ENCODE results near the gene DPYSL4. TPM values are rescaled to one million over a fixed set of nuclear protein-coding genes. Genes with fewer than 3 reads are reported as not detected.

The DPYSL4 gene
- total and polyA plus RNA-seq, 2 experiments from 2014 or later, result 2.1 TPM

- no peak overlapping the region for H2AFZ ChIP-seq
Observed at GRCh38 chr10:132206806-132207535, 20.2 kb downstream of the DPYSL4 start.

DNA sequence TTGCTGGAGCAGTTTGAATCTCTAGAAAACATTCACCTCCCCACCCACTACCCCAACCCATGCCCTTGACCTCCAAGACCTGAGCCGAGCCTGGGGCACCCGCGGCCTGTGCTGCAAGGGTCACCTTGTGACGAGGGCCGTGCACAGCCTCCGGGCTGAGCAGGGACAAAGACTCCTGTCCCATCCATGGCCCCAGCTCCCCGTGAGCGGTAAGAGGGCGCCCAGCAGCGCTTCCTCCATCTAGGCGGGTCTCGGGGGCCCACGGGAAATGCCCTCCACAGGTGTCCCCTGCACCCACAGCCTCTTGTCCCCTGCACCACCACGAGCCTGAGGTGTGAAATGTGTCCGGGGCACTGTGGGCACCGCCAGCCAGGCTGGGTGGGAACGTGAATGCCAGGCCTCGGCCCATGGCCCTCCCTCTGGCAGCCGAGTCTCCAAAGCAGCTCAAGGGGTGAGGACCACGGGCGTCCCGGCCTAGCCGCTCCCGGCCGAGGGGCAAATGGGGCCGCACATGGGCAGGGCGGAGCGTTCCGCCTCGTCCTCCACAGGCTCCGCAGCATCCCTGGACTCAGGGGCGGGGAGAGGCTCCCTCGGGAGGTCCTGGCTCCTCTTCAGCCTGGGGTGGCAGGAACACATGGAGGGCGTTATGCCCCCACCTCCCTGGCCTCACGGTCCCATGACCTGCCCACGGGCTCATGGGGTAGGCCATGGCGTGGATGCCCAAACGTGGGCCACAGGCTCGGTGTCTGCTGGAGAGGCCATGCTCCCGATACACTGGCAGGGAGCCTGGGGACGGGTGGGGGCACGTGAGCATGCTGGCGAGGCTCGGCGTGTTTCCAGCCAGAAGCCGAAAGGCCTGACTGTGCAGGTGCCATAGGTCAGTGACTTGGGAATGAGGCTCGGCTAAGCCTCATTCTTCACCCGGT is 21.1 kb downstream of the DPYSL4 start:
- DNase-seq, result no peak

More at GRCh38 chr10:132206806-132207535, 20.2 kb downstream of the DPYSL4 start:
- H3K9me3 ChIP-seq (ENCODE audit: low read depth), result no peaks in the 10 kb centered on the region
- no peak overlapping the region for H3K9ac ChIP-seq
- H3K4me2 ChIP-seq (ENCODE audit: unreplicated experiment), result no peak overlapping the region
- no peak for TF ChIP-seq EZH2phosphoT487 (IDR thresholded peaks at IDR 0.05; ENCODE audit: insufficient read depth, low read depth)
- TF ChIP-seq EZH2 (IDR thresholded peaks at IDR 0.05; ENCODE audit: insufficient read depth, poor library complexity, severe bottlenecking), result no peak
- H3K27ac ChIP-seq, result no peak overlapping the region
- H3K4me1 ChIP-seq (ENCODE audit: insufficient read depth), result no peaks in the 10 kb centered on the region
- H3K36me3 ChIP-seq (ENCODE audit: low read depth), result no peaks in the 10 kb centered on the region
- in situ Hi-C loops (cut with MboI), result no loop called here
- no peaks in the 10 kb centered on the region for H3K79me2 ChIP-seq (ENCODE audit: insufficient read depth)
- H3K4me3 ChIP-seq, result no peak overlapping the region
- no peaks in the 10 kb centered on the region for H3K9me2 ChIP-seq (ENCODE audit: insufficient read depth)
- no peaks in the 10 kb centered on the region for H3F3A ChIP-seq (ENCODE audit: insufficient read depth)
- 83 to 85% methylated on average over 21 to 29 of the region's 29 CpGs for WGBS, 2 experiments (ENCODE audit: low coverage in 1 of 2, low lambda C conversion rate in 2 of 2, missing lambda C conversion rate in 2 of 2)
- no peaks in the 10 kb centered on the region for H4K20me1 ChIP-seq (ENCODE audit: insufficient read depth)
- no peak for DNase-seq
- no peaks in the 10 kb centered on the region for H3K27me3 ChIP-seq (replicated peaks; ENCODE audit: insufficient read depth)

DNA sequence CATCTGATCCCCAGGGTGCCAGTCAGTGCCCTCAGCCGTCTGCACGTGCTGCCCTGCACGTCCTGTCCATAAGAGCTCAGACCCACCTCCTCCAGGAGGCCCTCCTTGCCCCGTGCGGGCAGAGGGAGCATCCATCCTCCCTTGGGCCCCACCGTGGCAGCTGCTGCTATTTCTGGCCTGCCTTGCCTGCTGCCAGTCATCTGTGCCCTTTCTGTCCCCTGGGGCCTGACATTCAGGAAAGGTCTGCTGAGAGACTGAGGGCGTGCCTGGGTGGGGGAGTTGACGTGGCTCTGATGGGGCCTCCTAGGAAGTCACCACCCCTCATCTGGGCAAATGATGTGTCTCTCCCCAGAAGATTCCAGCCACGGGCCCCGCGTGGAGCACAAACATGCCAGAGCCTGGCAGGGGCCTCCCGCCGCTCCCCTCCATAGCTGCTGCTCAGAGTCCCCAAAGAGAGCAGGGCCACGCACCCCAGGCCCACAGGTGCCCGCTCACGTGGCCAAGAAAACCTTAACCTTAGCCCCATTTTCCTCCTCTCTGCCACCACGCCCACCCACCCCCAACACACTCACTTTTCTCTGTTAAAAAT is 21.8 kb downstream of the DPYSL4 start:
- H3K9me2 ChIP-seq (ENCODE audit: insufficient read depth), result no peaks in the 10 kb centered on the region
- H4K20me1 ChIP-seq (ENCODE audit: insufficient read depth), result no peaks in the 10 kb centered on the region
- no peak overlapping the region for H3K4me3 ChIP-seq
- no peaks in the 10 kb centered on the region for H3K9me3 ChIP-seq (ENCODE audit: low read depth)
- no peaks in the 10 kb centered on the region for H3K4me1 ChIP-seq (ENCODE audit: insufficient read depth)
- no peak overlapping the region for H3K4me2 ChIP-seq (ENCODE audit: unreplicated experiment)
- no peak overlapping the region for H2AFZ ChIP-seq
- no peak overlapping the region for H3K9ac ChIP-seq
- in situ Hi-C loops (cut with MboI), result no loop called here
- no peak overlapping the region for H3K27ac ChIP-seq
- no peaks in the 10 kb centered on the region for H3F3A ChIP-seq (ENCODE audit: insufficient read depth)
- TF ChIP-seq EZH2 (IDR thresholded peaks at IDR 0.05; ENCODE audit: insufficient read depth, poor library complexity, severe bottlenecking), result no peak
- no peak for TF ChIP-seq EZH2phosphoT487 (IDR thresholded peaks at IDR 0.05; ENCODE audit: insufficient read depth, low read depth)
- 81 to 82% methylated on average over 16 to 17 of the region's 17 CpGs for WGBS, 2 experiments (ENCODE audit: low coverage in 1 of 2, low lambda C conversion rate in 2 of 2, missing lambda C conversion rate in 2 of 2)
- DNase-seq, result no peak
- H3K36me3 ChIP-seq (ENCODE audit: low read depth), result no peaks in the 10 kb centered on the region
- no peaks in the 10 kb centered on the region for H3K79me2 ChIP-seq (ENCODE audit: insufficient read depth)
- H3K27me3 ChIP-seq (replicated peaks; ENCODE audit: insufficient read depth), result no peaks in the 10 kb centered on the region

More for the DNA sequence above, 21.1 kb downstream of the DPYSL4 start:
- Histone ChIP-seq H3K9me3 (ENCODE audit: low read depth) (no peaks in the 10 kb centered on the region), H3K4me2 (ENCODE audit: unreplicated experiment) (no peak overlapping the region), H3K4me3 (no peak overlapping the region), H3K9me2 (ENCODE audit: insufficient read depth) (no peaks in the 10 kb centered on the region), H3K27me3 (replicated peaks; ENCODE audit: insufficient read depth) (no peaks in the 10 kb centered on the region), H3F3A (ENCODE audit: insufficient read depth) (no peaks in the 10 kb centered on the region), H4K20me1 (ENCODE audit: insufficient read depth) (no peaks in the 10 kb centered on the region), H3K79me2 (ENCODE audit: insufficient read depth) (no peaks in the 10 kb centered on the region), H3K27ac (no peak overlapping the region), H3K36me3 (ENCODE audit: low read depth) (no peaks in the 10 kb centered on the region), H2AFZ (no peak overlapping the region), H3K9ac (no peak overlapping the region), H3K4me1 (ENCODE audit: insufficient read depth) (no peaks in the 10 kb centered on the region)
- in situ Hi-C loops (cut with MboI), result no loop called here
- TF ChIP-seq EZH2phosphoT487 (IDR thresholded peaks at IDR 0.05; ENCODE audit: insufficient read depth, low read depth), result no peak
- no peak for TF ChIP-seq EZH2 (IDR thresholded peaks at IDR 0.05; ENCODE audit: insufficient read depth, poor library complexity, severe bottlenecking)
- 85 to 86% methylated on average over 41 to 47 of the region's 48 CpGs for WGBS, 2 experiments (ENCODE audit: low coverage in 1 of 2, low lambda C conversion rate in 2 of 2, missing lambda C conversion rate in 2 of 2)

- no peaks in the 10 kb centered on the region for H3K27me3 ChIP-seq (replicated peaks; ENCODE audit: insufficient read depth)
- no peak overlapping the region for H3K9ac ChIP-seq
- H3K9me3 ChIP-seq (ENCODE audit: low read depth), result no peaks in the 10 kb centered on the region
- in situ Hi-C loops (cut with MboI), result no loop called here
- no peaks in the 10 kb centered on the region for H3F3A ChIP-seq (ENCODE audit: insufficient read depth)
- TF ChIP-seq EZH2phosphoT487 (IDR thresholded peaks at IDR 0.05; ENCODE audit: insufficient read depth, low read depth), result no peak
- TF ChIP-seq EZH2 (IDR thresholded peaks at IDR 0.05; ENCODE audit: insufficient read depth, poor library complexity, severe bottlenecking), result no peak
- 24 to 32% methylated on average over 14 of the region's 14 CpGs for WGBS, 2 experiments (ENCODE audit: low coverage in 1 of 2, low lambda C conversion rate in 2 of 2, missing lambda C conversion rate in 2 of 2)
- no peak overlapping the region for H3K27ac ChIP-seq
- H2AFZ ChIP-seq, result no peak overlapping the region
- H3K4me1 ChIP-seq (ENCODE audit: insufficient read depth), result no peaks in the 10 kb centered on the region
- no peak overlapping the region for H3K4me3 ChIP-seq
- no peaks in the 10 kb centered on the region for H3K79me2 ChIP-seq (ENCODE audit: insufficient read depth)
- H3K36me3 ChIP-seq (ENCODE audit: low read depth), result no peaks in the 10 kb centered on the region
- no peaks in the 10 kb centered on the region for H4K20me1 ChIP-seq (ENCODE audit: insufficient read depth)
- H3K4me2 ChIP-seq (ENCODE audit: unreplicated experiment), result no peak overlapping the region
- DNase-seq, result peak; percentile 81
- no peaks in the 10 kb centered on the region for H3K9me2 ChIP-seq (ENCODE audit: insufficient read depth)
Observed at GRCh38 chr10:132209130-132209529, 22.4 kb downstream of the DPYSL4 start.

Data from GM23248 (cell line).